K562 (cell line): ENCODE measurements around the gene DGCR8. TPM values are rescaled to one million over a fixed set of nuclear protein-coding genes. Genes with fewer than 3 reads are reported as not detected.

Experiments
- CREB5 ChIP-seq: fragments of 250-450 bp; sonication (Bioruptor Pico); IDR thresholded peaks from 2 replicates; pipeline ENCODE4 v1.5.0; 2020; ENCODE audit warnings: mild to moderate bottlenecking
- FOXP4 ChIP-seq: sonication (generic); formaldehyde crosslinking; IDR thresholded peaks from 2 replicates; pipeline ENCODE4 v1.8.0; 2022; ENCODE audit warnings: mild to moderate bottlenecking, missing genetic modification reagents, borderline replicate concordance
- MBD2 ChIP-seq: sonication (generic); IDR thresholded peaks from 2 replicates; pipeline ENCODE4 v1.6.1; 2016; ENCODE audit warnings: low read depth, borderline replicate concordance
- RHOXF2B ChIP-seq: fragments of 250-450 bp; sonication (Bioruptor Pico); conservative IDR thresholded peaks from 2 replicates; pipeline ENCODE4 v1.5.1; 2021
- SAP30 ChIP-seq: fragments of 200-600 bp; sonication (generic); IDR thresholded peaks from 2 replicates; pipeline ENCODE4 v1.6.1; 2012; ENCODE audit warnings: borderline replicate concordance, low read depth, mild to moderate bottlenecking, moderate library complexity, low read length, control low read depth, inconsistent platforms; ENCODE audit not compliant: insufficient read depth, poor library complexity, severe bottlenecking
- ZC3H4 ChIP-seq: sonication (generic); formaldehyde crosslinking; IDR thresholded peaks from 2 replicates; pipeline ENCODE4 v1.9.0; 2021; ENCODE audit warnings: missing genetic modification reagents, borderline replicate concordance
- ZNF140 ChIP-seq: fragments of 250-450 bp; sonication (Bioruptor Pico); IDR thresholded peaks from 2 replicates; pipeline ENCODE4 v1.8.0; 2021; ENCODE audit warnings: moderate library complexity, mild to moderate bottlenecking, inconsistent platforms
- ZNF75A ChIP-seq: fragments of 450-650 bp; formaldehyde crosslinking; IDR thresholded peaks from 2 replicates; pipeline ENCODE4 v1.4.0; 2020; ENCODE audit warnings: mild to moderate bottlenecking
- polyA plus RNA-seq, 8 experiments: library from polyadenylated mRNA; depleted of rRNA in 4 of 8; stranded (reverse) in 5 of 8; unstranded in 3 of 8; fragments of >200 nt; fragmentation: Nextera tagmentation in 2 of 8; fragmentation: Illumina TruSeq in 1 of 8; extraction: Ambion mirVana in 2 of 8; extraction: Trizol in 1 of 8; gene quantifications; 2 replicates each; pipeline versions ENCODE4 v1.2.1 to v1.2.3, GENCODE V29; 2011 to 2014; ENCODE audit warnings: inconsistent platforms in 1 of 8, missing spikeins in 1 of 8
- total RNA-seq, 7 experiments: library from RNA; depleted of rRNA in 6 of 7; stranded (reverse); fragments of >200 nt in 6 of 7; fragmentation: Illumina TruSeq in 2 of 7; extraction: Trizol in 2 of 7; gene quantifications; 2 replicates each; pipeline versions ENCODE4 v1.2.1 to v1.2.3, GENCODE V29; 2011 to 2021; ENCODE audit warnings: low replicate concordance in 1 of 7

DGCR8 gene
- total and polyA plus RNA-seq, 9 of the 15 experiments (the other 6 are each of a cell fraction or from before 2014, with no cell fraction given) = 5.9 to 144 (median 80.1) TPM

- TF ChIP-seq SAP30 (peak; percentile 79), MBD2 (no peak), ZC3H4 (CRISPR knock-in tag) (no peak), FOXP4 (CRISPR knock-in tag) (no peak), RHOXF2B (CRISPR knock-in tag) (peak; percentile 96), ZNF140 (CRISPR knock-in tag) (0 out of 2 replicates have a peak, but pooled peaks have one; percentile 13), CREB5 (no peak), ZNF75A (CRISPR knock-in tag) (peak; percentile 62; the same call in 1 of the 2 replicates)
Observed at GRCh38 chr22:20079745-20080444, at the start of gene DGCR8 (continued).
